ENCODE measurements around the gene MMP3. TPM values are rescaled to one million over a fixed set of nuclear protein-coding genes. Genes with fewer than 3 reads are reported as not detected.

The MMP3 gene
- total and polyA plus RNA-seq, 2 donors (not counting 3 experiments of a cell fraction or from before 2014, with no cell fraction given) = not detected

- no peak overlapping the region for H3K4me3 ChIP-seq (replicated peaks in 1 of 3; ENCODE audit: insufficient read depth in 1 of 3, low read depth in 1 of 3, low read length in 3 of 3)
- H3K27me3 ChIP-seq (ENCODE audit: control insufficient read depth in 2 of 2, insufficient read depth in 2 of 2, low read length in 2 of 2) = peaks cover 3 to 19% of the 10 kb centered on the region in 2 experiments
- no peak overlapping the region for H2AFZ ChIP-seq (ENCODE audit: low read depth, low read length)
- CTCF ChIA-PET = no interaction called here
- no peak overlapping the region for H3K27ac ChIP-seq (ENCODE audit: insufficient read depth, low read depth, low read length)
- intact Hi-C loops (cut with micrococcal nuclease) = no loop called here
- H3K79me2 ChIP-seq (ENCODE audit: control insufficient read depth, insufficient read depth, low read length) = no peaks in the 10 kb centered on the region
- no peak overlapping the region for H3K9ac ChIP-seq (replicated peaks; ENCODE audit: extremely low read depth, insufficient read depth, low read length)
- H4K20me1 ChIP-seq (replicated peaks; ENCODE audit: control insufficient read depth, extremely low read depth, insufficient read depth, low read length) = no peaks in the 10 kb centered on the region
- dilution Hi-C loops (cut with MboI; ENCODE audit: extremely low pct_ligation_motif_present, low sequenced_read_pairs) = no loop called here
- POLR2A ChIA-PET = no interaction called here
- TF ChIP-seq, protein P1, sequence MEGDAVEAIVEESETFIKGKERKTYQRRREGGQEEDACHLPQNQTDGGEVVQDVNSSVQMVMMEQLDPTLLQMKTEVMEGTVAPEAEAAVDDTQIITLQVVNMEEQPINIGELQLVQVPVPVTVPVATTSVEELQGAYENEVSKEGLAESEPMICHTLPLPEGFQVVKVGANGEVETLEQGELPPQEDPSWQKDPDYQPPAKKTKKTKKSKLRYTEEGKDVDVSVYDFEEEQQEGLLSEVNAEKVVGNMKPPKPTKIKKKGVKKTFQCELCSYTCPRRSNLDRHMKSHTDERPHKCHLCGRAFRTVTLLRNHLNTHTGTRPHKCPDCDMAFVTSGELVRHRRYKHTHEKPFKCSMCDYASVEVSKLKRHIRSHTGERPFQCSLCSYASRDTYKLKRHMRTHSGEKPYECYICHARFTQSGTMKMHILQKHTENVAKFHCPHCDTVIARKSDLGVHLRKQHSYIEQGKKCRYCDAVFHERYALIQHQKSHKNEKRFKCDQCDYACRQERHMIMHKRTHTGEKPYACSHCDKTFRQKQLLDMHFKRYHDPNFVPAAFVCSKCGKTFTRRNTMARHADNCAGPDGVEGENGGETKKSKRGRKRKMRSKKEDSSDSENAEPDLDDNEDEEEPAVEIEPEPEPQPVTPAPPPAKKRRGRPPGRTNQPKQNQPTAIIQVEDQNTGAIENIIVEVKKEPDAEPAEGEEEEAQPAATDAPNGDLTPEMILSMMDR (IDR thresholded peaks at IDR 0.05; ENCODE audit: extremely low read depth in 1 of 2, insufficient read depth in 1 of 2, low read depth in 1 of 2, low read length in 2 of 2) = no peak
- TF ChIP-seq POLR2A (IDR thresholded peaks at IDR 0.05; ENCODE audit: low read depth, low read length) (no peak), GATA2 (IDR thresholded peaks at IDR 0.05; ENCODE audit: insufficient read depth, insufficient read length, low read depth, low read length) (no peak), FOS (IDR thresholded peaks at IDR 0.05; ENCODE audit: borderline replicate concordance, insufficient read depth, low read length) (no peak), EZH2 (IDR thresholded peaks at IDR 0.05; ENCODE audit: borderline replicate concordance, low read depth, low read length, severe bottlenecking) (no peak), JUN (IDR thresholded peaks at IDR 0.05; ENCODE audit: borderline replicate concordance, insufficient read depth, insufficient read length, low read depth) (no peak), MYC (IDR thresholded peaks at IDR 0.05; ENCODE audit: low read depth, low read length) (no peak)
- no peak for FAIRE-seq
- H3K4me2 ChIP-seq (ENCODE audit: insufficient read depth, low read length) = no peak overlapping the region
- H3K9me3 ChIP-seq (replicated peaks; ENCODE audit: control insufficient read depth, insufficient read depth, low read length) = no peaks in the 10 kb centered on the region
- DNase-seq (ENCODE audit: low read depth, low spot score) = no peak
- no TSS peak for BruUV-seq (replicated peaks)
- H3K36me3 ChIP-seq (ENCODE audit: control insufficient read depth in 2 of 2, extremely low read depth in 1 of 2, insufficient read depth in 2 of 2, low read length in 2 of 2) = no peaks in the 10 kb centered on the region
- H3K9me1 ChIP-seq (replicated peaks; ENCODE audit: control insufficient read depth, extremely low read depth, insufficient read depth, low read length) = no peaks in the 10 kb centered on the region
- no peaks in the 10 kb centered on the region for H3K4me1 ChIP-seq (ENCODE audit: control insufficient read depth, extremely low read depth, insufficient read depth, low read length)
Measured at GRCh38 chr11:102868339-102868738, 24.9 kb upstream of the MMP3 start.
